Peyer's patch (tissue), 4 donors: Measurements from ENCODE around the gene STK10. TPM values are rescaled to one million over a fixed set of nuclear protein-coding genes. Genes with fewer than 3 reads are reported as not detected.

ENCODE experiments used
- DNase-seq, 3 donors: peaks; one replicate each; pipeline ENCODE4 v3.0.0-alpha.2; 2017 to 2019
- H3K27ac ChIP-seq, 4 donors: fragments of 200-600 bp; sonication (generic); one replicate each; pipeline ENCODE4 v1.5.1; 2016 to 2019
- H3K27me3 ChIP-seq, 2 donors: fragments of 200-600 bp; sonication (generic); one replicate each; pipeline ENCODE4 v1.5.1; 2019
- H3K36me3 ChIP-seq, 3 donors: fragments of 200-600 bp; sonication (generic); one replicate each; pipeline ENCODE4 v1.5.1; 2016 to 2019
- H3K4me1 ChIP-seq, 4 donors: fragments of 200-600 bp; sonication (generic); one replicate each; pipeline ENCODE4 v1.5.1; 2016 to 2019
- H3K4me3 ChIP-seq, 4 donors: fragments of 200-600 bp; sonication (generic); 1 replicate in 3 of 4; 2 replicates in 1 of 4; pipeline ENCODE4 v1.5.1; 2016 to 2019; ENCODE audit warnings: mild to moderate bottlenecking in 1 of 4
- H3K9me3 ChIP-seq, 4 donors: fragments of 200-600 bp; sonication (generic); one replicate each; pipeline ENCODE4 v1.5.1; 2016 to 2019; ENCODE audit warnings: mild to moderate bottlenecking in 1 of 4
- POLR2A ChIP-seq, 2 donors: fragments of 450-650 bp; IDR thresholded peaks; one replicate each; pipeline ENCODE4 v1.5.1; 2017; ENCODE audit warnings: antibody characterized with exemption in 2 of 2, mild to moderate bottlenecking in 2 of 2, moderate library complexity in 2 of 2
- total RNA-seq, 4 donors: library from RNA; depleted of rRNA; stranded (reverse); fragments of >200 nt; gene quantifications; one replicate each; pipeline ENCODE4 v1.1.0, GENCODE V29; 2016
- TF ChIP-seq, protein P1 (sequence below), 6 experiments: fragments of 450-650 bp in 4 of 6; fragments of 200-600 bp in 2 of 6; sonication (generic) in 1 of 6; IDR thresholded peaks; one replicate each; pipeline ENCODE4 v1.5.1; 2017 to 2019; ENCODE audit warnings: antibody characterized with exemption in 6 of 6, mild to moderate bottlenecking in 3 of 6, moderate library complexity in 1 of 6

The STK10 gene
- total RNA-seq, 4 donors from 2014 or later: 26.3 to 202 (median 68.1) TPM

DNA sequence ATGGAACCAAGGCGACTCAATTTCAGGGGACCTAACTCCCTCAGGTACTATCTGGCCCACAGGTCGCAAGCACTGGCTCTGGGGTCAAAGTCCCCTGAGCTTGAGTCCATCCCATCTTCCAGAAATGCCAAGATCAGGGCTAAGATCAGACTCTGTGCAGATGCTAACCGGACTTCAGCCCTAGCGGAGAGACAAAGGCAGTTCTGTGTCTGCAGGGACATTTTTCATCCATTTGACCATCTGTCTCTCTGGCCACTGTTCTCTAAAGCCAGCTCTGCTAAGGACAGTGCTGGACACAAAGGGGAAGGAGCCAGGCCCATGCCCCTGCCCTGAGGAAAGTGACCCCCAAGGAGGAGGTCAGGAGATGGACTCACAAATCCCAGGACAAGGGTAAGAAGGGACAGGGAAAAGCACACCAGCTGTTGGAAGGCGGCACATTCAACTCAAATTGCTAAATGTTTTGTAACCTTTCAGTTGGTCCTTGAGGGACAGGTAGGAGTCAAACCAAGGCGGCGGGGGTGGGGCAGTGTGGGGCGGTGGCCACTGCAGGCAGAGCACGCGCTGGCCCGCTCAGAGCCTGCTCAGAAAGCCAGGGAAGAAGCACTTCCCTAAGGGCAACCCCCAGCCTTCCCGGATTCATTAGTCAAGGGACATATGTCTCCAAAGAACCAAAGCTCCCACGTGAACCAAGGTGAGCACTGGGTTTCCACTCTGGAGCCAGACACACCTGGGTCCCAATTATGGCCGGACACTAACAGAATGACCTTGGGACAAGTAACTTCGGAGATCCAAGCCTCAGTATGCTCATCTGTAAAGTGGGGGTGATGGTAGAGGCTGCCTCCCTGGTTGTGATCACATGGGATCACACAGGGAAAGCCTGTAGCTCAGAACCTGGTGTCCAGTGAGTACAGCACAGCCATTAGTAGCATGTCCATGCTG lies 42.8 kb downstream of the STK10 start:
- H3K27me3 ChIP-seq: no peaks in the 10 kb centered on the region
- no peaks in the 10 kb centered on the region for H3K36me3 ChIP-seq
- H3K27ac ChIP-seq: peak overlapping the region in 2 of 4 donors; percentile 30 to 40
- H3K4me1 ChIP-seq: peaks cover 0 to 57% (median under 1%) of the 10 kb centered on the region in 4 donors
- H3K4me3 ChIP-seq: no peak overlapping the region
- no peak for DNase-seq
- no peak for TF ChIP-seq POLR2A (IDR thresholded peaks at IDR 0.05)
- TF ChIP-seq, protein P1, sequence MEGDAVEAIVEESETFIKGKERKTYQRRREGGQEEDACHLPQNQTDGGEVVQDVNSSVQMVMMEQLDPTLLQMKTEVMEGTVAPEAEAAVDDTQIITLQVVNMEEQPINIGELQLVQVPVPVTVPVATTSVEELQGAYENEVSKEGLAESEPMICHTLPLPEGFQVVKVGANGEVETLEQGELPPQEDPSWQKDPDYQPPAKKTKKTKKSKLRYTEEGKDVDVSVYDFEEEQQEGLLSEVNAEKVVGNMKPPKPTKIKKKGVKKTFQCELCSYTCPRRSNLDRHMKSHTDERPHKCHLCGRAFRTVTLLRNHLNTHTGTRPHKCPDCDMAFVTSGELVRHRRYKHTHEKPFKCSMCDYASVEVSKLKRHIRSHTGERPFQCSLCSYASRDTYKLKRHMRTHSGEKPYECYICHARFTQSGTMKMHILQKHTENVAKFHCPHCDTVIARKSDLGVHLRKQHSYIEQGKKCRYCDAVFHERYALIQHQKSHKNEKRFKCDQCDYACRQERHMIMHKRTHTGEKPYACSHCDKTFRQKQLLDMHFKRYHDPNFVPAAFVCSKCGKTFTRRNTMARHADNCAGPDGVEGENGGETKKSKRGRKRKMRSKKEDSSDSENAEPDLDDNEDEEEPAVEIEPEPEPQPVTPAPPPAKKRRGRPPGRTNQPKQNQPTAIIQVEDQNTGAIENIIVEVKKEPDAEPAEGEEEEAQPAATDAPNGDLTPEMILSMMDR (IDR thresholded peaks at IDR 0.05): no peak
- no peaks in the 10 kb centered on the region for H3K9me3 ChIP-seq

DNA sequence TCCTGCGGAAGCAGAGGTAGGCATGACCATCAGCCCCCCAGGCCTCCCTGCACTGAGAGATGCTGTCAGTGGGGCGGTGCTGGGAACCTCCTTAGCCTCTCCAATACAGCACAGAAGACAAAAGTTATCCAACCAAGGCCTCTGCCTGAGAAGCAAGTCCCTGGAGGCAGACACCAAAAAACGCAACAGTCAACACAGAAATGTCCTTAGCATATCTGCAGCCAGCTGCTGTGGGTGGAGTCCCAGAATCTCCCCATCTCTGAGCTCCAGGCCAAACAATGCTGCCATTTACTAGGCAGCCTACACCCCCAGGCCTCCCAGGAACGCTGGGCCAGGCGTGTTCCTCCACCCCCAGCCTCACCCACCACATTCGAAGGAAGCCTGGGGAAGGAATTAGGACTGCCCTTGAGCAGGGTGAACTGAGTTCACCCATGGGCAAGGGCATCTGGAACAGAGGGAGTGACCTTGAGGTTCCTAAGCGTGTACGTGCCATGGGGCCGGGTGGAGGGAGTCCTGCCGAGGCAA lies 43.7 kb downstream of the STK10 start:
- Histone ChIP-seq H3K9me3 (no peaks in the 10 kb centered on the region), H3K27me3 (no peaks in the 10 kb centered on the region), H3K4me3 (no peak overlapping the region), H3K36me3 (no peaks in the 10 kb centered on the region), H3K4me1 (peaks cover 0 to 49% (median 0%) of the 10 kb centered on the region in 4 donors), H3K27ac (peak overlapping the region in 2 of 4 donors; percentile 30 to 40)
- DNase-seq: no peak
- TF ChIP-seq, protein P1 (IDR thresholded peaks at IDR 0.05): no peak
- no peak for TF ChIP-seq POLR2A (IDR thresholded peaks at IDR 0.05)

DNA sequence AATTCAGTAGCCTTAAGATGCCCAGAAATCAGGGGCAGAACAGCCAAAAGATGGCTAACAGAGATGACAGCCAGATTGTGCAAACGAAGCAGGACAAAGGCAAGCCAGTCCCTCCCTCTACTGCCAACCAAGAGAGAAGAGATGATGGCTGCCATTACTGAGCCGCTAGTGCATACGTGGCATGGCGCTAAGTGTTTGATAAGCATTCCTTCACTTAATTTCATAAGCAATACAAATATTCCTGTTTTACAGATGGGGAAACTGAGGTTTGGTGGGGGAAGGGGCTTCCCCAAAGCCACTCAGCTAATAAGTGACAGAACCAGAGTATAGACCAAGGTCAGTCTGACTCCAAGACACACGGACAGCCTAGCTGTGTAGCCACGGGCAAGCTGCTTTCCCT lies 44.1 kb downstream of the STK10 start:
- Histone ChIP-seq H3K9me3 (no peaks in the 10 kb centered on the region), H3K4me3 (no peak overlapping the region), H3K27me3 (no peaks in the 10 kb centered on the region), H3K4me1 (peaks cover 0 to 49% (median 0%) of the 10 kb centered on the region in 4 donors), H3K36me3 (no peaks in the 10 kb centered on the region), H3K27ac (peak overlapping the region in 2 of 4 donors; percentile 30 to 40)
- no peak for DNase-seq
- TF ChIP-seq, protein P1 (IDR thresholded peaks at IDR 0.05): no peak
- TF ChIP-seq POLR2A (IDR thresholded peaks at IDR 0.05): no peak

DNA sequence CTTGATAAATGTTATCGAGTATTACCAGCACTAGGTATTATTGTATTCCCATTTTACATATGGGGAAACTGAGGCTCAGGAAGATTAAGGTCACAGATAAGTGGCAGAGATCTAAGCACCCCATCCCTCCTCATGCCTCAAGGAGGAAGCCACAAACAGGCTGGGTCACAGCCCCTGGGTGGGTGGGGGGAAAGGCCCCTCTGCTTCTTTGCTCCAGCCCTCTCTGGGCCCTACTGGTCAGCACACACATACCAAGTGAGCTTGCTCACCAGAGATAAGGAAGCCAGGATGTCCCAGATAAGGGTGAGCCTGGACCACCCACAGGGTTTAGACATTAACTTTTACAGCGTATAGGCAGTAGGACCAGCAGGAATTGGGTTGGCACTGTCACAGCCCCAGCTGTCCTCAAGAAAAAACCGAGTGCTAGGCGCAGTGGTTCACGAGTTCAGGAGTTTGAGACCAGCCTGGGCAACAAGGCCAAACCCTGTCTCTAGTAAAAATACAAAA lies 45.3 kb downstream of the STK10 start:
- peaks cover 0 to 49% (median 0%) of the 10 kb centered on the region in 4 donors for H3K4me1 ChIP-seq

DNA sequence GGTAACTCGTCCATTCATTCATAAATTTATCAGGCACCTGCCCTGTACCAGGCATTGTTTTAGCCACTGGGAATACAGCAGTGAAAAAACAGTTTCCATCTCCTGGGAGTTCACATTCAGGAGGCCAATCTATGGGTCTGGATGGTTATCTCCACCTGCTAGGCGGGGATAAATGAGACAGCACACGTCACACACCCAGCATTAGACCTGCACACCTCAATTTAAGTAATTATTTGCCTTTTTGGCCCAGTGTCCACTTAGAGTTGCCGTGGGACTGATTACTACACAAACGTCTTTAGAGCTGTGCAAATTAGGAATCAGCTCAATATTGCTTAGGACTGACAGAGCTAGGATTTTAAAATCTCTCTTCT lies 46.1 kb downstream of the STK10 start:
- Histone ChIP-seq H3K4me1 (peaks cover 0 to 49% (median 0%) of the 10 kb centered on the region in 4 donors), H3K27me3 (no peaks in the 10 kb centered on the region), H3K4me3 (no peak overlapping the region), H3K36me3 (no peaks in the 10 kb centered on the region), H3K27ac (peak overlapping the region in 2 of 4 donors; percentile 26 to 41), H3K9me3 (no peaks in the 10 kb centered on the region)
- no peak for DNase-seq
- TF ChIP-seq, protein P1 (IDR thresholded peaks at IDR 0.05): no peak
- TF ChIP-seq POLR2A (IDR thresholded peaks at IDR 0.05): no peak

More for the DNA sequence above, 45.3 kb downstream of the STK10 start:
- TF ChIP-seq, protein P1 (IDR thresholded peaks at IDR 0.05): peak in 1 of 6 experiments; percentile 4
- TF ChIP-seq POLR2A (IDR thresholded peaks at IDR 0.05): no peak
- DNase-seq: no peak
- Histone ChIP-seq H3K4me3 (no peak overlapping the region), H3K9me3 (no peaks in the 10 kb centered on the region), H3K36me3 (no peaks in the 10 kb centered on the region), H3K27ac (peak overlapping the region in 2 of 4 donors; percentile 26 to 41), H3K27me3 (no peaks in the 10 kb centered on the region)
